ENCODE measurements around the gene MYOZ1.
"Not testable (repeated sequence)": the region's sequence is repeated elsewhere in the genome, so short reads cannot be mapped to it uniquely, and the experiment has no call there.

DNA sequence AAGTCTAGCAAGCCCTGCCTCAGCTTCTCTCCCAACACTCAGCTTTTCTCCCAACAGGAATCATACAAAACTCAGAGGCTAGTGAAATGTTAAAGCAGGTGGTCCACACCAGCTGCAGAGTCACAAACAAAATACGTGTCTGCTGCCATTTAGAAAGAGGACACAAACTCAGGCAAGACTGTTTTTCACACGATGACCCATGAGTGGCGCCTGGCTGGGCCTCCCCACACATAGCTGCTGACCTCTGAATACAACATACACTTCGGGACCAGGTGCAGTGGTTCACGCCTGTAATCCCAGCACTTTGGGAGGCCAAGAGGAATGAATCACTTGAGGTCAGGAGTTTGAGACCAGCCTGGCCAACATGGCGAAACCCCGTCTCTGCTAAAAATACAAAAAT is 21.4 kb upstream of the MYOZ1 start:
- not testable (repeated sequence) for TF ChIP-seq CTCF, POLR2A (IDR thresholded peaks at IDR 0.05)
